M059J (cell line): ENCODE data around the gene INSC. TPM values are rescaled to one million over a fixed set of nuclear protein-coding genes. Genes with fewer than 3 reads are reported as not detected.
"Not testable (repeated sequence)": the region's sequence is repeated elsewhere in the genome, so short reads cannot be mapped to it uniquely, and the experiment has no call there.

Experiments
- DNase-seq: peaks from one replicate; pipeline ENCODE4 v3.0.0-alpha.2; 2012; ENCODE audit warnings: low read depth
- total RNA-seq: library from RNA; depleted of rRNA; stranded (reverse); fragments of >200 nt; shearing (Covaris generic); gene quantifications from 2 replicates; pipeline ENCODE4 v1.2.3, GENCODE V29; 2014; rRNA removed

Gene INSC
- 0.62 TPM in 1 of 2 replicates, not detected in the other for total RNA-seq

- DNase-seq: no peak
Observed at GRCh38 chr11:15114501-15115475, at the start of gene INSC. TSS of gene INSC (plus strand) at chr11:15114923. CDS start at chr11:15149175, 34,252 bp downstream.

- not testable (repeated sequence) for DNase-seq
Observed at GRCh38 chr11:15069751-15070150, 45.0 kb upstream of the INSC start.

- no peak for DNase-seq
Observed at GRCh38 chr11:15071556-15072255, 43.0 kb upstream of the INSC start.

- DNase-seq: no peak
Observed at GRCh38 chr11:15072551-15073143, 42.1 kb upstream of the INSC start.

GRCh38 chr11:15073361-15074205 is 41.1 kb upstream of the INSC start, which contains the start of gene CALCB:
TSS of gene CALCB (plus strand) at chr11:15073593. CDS start at chr11:15074719, 1,126 bp downstream.
- DNase-seq: no peak

GRCh38 chr11:15074206-15075161 is 40.2 kb upstream of the INSC start:
- DNase-seq: peak; percentile 59

- no peak for DNase-seq
Observed at GRCh38 chr11:15075162-15075526, 39.6 kb upstream of the INSC start.

GRCh38 chr11:15091175-15091574 is 23.5 kb upstream of the INSC start:
- DNase-seq: no peak

GRCh38 chr11:15091625-15092024 is 23.1 kb upstream of the INSC start:
- DNase-seq: no peak

- DNase-seq: no peak
Observed at GRCh38 chr11:15093432-15093831, 21.3 kb upstream of the INSC start.

- no peak for DNase-seq
Observed at GRCh38 chr11:15095736-15096228, 18.9 kb upstream of the INSC start.

- peak; percentile 41 for DNase-seq
Observed at GRCh38 chr11:15097411-15097810, 17.3 kb upstream of the INSC start.

- no peak for DNase-seq
Observed at GRCh38 chr11:15099267-15099666, 15.5 kb upstream of the INSC start.

- DNase-seq: peak; percentile 66
Observed at GRCh38 chr11:15101072-15101709, 13.5 kb upstream of the INSC start.

GRCh38 chr11:15104166-15104565 is 10.6 kb upstream of the INSC start:
- no peak for DNase-seq

GRCh38 chr11:15106201-15106965 is 8.3 kb upstream of the INSC start:
- DNase-seq: peak; percentile 94

- DNase-seq: peak; percentile 70
Observed at GRCh38 chr11:15107730-15108515, 6.8 kb upstream of the INSC start.
